Sigmoid colon (tissue), 7 donors: ENCODE results near the gene ZC2HC1B. TPM values are rescaled to one million over a fixed set of nuclear protein-coding genes. Genes with fewer than 3 reads are reported as not detected.

Source experiments
- DNase-seq: peaks from one replicate; pipeline ENCODE4 v3.0.0-alpha.2; 2019
- H3K27ac ChIP-seq, 4 donors: fragments of 200-600 bp; sonication (generic); one replicate each; pipeline ENCODE4 v1.5.1; 2016 to 2019; ENCODE audit warnings: mild to moderate bottlenecking in 1 of 4
- H3K27me3 ChIP-seq, 3 donors: fragments of 200-600 bp; sonication (generic); one replicate each; pipeline ENCODE4 v1.5.1; 2019; ENCODE audit warnings: mild to moderate bottlenecking in 1 of 3
- H3K36me3 ChIP-seq, 4 donors: fragments of 200-600 bp; sonication (generic); one replicate each; pipeline ENCODE4 v1.5.1; 2016 to 2019
- H3K4me1 ChIP-seq, 4 donors: fragments of 200-600 bp; sonication (generic); one replicate each; pipeline ENCODE4 v1.5.1; 2017 to 2019
- H3K4me3 ChIP-seq, 4 donors: fragments of 200-600 bp; sonication (generic); one replicate each; pipeline ENCODE4 v1.5.1; 2017 to 2019; ENCODE audit warnings: mild to moderate bottlenecking in 2 of 4, moderate library complexity in 1 of 4
- H3K9me3 ChIP-seq, 4 donors: fragments of 200-600 bp in 3 of 4; sonication (generic) in 3 of 4; one replicate each; pipeline versions ENCODE4 v1.5.1 to v1.6.1; 2013 to 2019
- EP300 ChIP-seq, 4 donors: sonication (generic); formaldehyde crosslinking; IDR thresholded peaks; one replicate each; pipeline ENCODE4 v1.6.1; 2017; ENCODE audit warnings: antibody characterized with exemption in 4 of 4
- POLR2A ChIP-seq, 2 donors: fragments of 450-650 bp; IDR thresholded peaks; one replicate each; pipeline ENCODE4 v1.6.1; 2016; ENCODE audit warnings: antibody characterized with exemption in 2 of 2, mild to moderate bottlenecking in 2 of 2, moderate library complexity in 2 of 2
- POLR2AphosphoS5 ChIP-seq, 4 donors: sonication (generic); formaldehyde crosslinking; IDR thresholded peaks; one replicate each; pipeline ENCODE4 v1.6.1; 2017; ENCODE audit warnings: antibody characterized with exemption in 4 of 4
- WGBS, 2 donors: extraction: QIAGEN DNeasy Blood & Tissue Kit; methylation state at CpG; one replicate each; pipeline ENCODE4 v1.1.7; 2013; 5-methylcytosine and 5-hydroxymethylcytosine counted together
- intact Hi-C: fragments of 100-400 bp; cut with DNase I; formaldehyde crosslinking; loops from one replicate; pipeline ENCODE4 v1.15.1; 2023
- polyA plus RNA-seq, 3 donors: library from polyadenylated mRNA; stranded (reverse); fragments of 200-250 nt; gene quantifications; one replicate each; pipeline ENCODE4 v1.2.3, GENCODE V29; 2013
- total RNA-seq, 4 donors: library from RNA; depleted of rRNA; stranded (reverse); fragments of >200 nt; gene quantifications; one replicate each; pipeline ENCODE4 v1.1.0, GENCODE V29; 2016
- TF ChIP-seq, protein P1 (sequence below), 4 experiments: fragments of 450-650 bp in 3 of 4; fragments of 200-600 bp in 1 of 4; IDR thresholded peaks; one replicate each; pipeline ENCODE4 v1.5.1; 2016 to 2019; ENCODE audit warnings: antibody characterized with exemption in 4 of 4, mild to moderate bottlenecking in 3 of 4, moderate library complexity in 2 of 4
- donor health status: healthy with polysubstance abuse.
- donor health status: Bipolar disorder and iron deficiency.
- donor health status: healthy.

ZC2HC1B gene
- total and polyA plus RNA-seq, 7 donors: not detected

DNA sequence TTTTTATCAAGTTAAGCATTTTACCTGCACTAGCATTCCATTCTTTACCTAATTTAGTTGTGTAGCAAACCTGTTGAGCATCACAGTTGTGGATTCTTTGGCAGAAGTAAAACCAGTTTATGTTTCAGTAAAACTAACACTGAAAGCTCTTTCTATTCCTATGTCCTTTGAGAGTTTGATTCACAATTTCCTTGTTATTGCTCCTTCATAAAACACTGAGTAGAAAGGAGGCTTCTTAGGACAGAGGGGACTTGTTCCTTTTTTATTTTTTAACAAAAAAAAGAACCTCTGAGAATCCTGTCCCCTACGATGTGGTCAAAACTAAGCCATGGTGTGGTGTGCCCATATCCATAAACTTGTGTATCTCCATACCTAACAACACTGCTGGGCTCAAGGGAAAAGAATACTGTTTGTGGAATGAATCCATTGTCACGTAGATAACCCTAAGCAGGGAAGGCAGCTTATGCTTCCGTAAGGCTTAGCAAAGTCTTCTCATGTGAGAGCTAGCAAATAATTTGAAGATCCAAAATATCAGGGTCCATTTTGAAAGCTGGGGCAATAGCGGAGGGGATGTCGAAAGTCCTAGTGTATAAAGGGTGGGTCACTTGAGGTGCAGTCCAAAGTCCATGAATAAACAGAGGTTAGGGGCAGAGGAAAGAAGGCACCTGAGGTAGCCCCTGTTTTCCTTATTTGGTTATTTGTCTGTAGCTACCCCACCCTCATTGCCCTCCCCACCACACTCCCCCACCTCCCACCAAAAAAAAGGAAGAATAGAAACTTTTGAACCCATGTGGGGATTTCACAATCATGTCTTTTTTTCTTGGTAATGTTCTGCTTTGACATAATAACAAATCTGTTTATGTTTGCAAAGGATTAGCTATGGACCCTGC lies 72.7 kb downstream of the ZC2HC1B start:
- DNase-seq: no peak
- Histone ChIP-seq H3K9me3 (peaks cover 0 to 5% (median under 1%) of the 10 kb centered on the region in 4 donors), H3K36me3 (no peaks in the 10 kb centered on the region), H3K27me3 (no peaks in the 10 kb centered on the region), H3K27ac (no peak overlapping the region), H3K4me3 (no peak overlapping the region), H3K4me1 (no peaks in the 10 kb centered on the region)
- TF ChIP-seq POLR2AphosphoS5 (IDR thresholded peaks at IDR 0.05) (no peak), POLR2A (IDR thresholded peaks at IDR 0.05) (no peak), EP300 (IDR thresholded peaks at IDR 0.05) (no peak)
- TF ChIP-seq, protein P1, sequence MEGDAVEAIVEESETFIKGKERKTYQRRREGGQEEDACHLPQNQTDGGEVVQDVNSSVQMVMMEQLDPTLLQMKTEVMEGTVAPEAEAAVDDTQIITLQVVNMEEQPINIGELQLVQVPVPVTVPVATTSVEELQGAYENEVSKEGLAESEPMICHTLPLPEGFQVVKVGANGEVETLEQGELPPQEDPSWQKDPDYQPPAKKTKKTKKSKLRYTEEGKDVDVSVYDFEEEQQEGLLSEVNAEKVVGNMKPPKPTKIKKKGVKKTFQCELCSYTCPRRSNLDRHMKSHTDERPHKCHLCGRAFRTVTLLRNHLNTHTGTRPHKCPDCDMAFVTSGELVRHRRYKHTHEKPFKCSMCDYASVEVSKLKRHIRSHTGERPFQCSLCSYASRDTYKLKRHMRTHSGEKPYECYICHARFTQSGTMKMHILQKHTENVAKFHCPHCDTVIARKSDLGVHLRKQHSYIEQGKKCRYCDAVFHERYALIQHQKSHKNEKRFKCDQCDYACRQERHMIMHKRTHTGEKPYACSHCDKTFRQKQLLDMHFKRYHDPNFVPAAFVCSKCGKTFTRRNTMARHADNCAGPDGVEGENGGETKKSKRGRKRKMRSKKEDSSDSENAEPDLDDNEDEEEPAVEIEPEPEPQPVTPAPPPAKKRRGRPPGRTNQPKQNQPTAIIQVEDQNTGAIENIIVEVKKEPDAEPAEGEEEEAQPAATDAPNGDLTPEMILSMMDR (IDR thresholded peaks at IDR 0.05): no peak
- WGBS, 2 donors: 73 to 78% methylated on average over 5 of the region's 5 CpGs
- intact Hi-C loops: no loop called here

- Histone ChIP-seq H3K4me3 (no peak overlapping the region), H3K9me3 (peaks cover 0 to 5% (median 0%) of the 10 kb centered on the region in 4 donors), H3K4me1 (no peaks in the 10 kb centered on the region), H3K27ac (no peak overlapping the region), H3K36me3 (no peaks in the 10 kb centered on the region), H3K27me3 (no peaks in the 10 kb centered on the region)
- intact Hi-C loops: no loop called here
- DNase-seq: no peak
- WGBS, 2 donors: 88 to 90% methylated on average over 1 of the region's 1 CpG
- TF ChIP-seq POLR2A (IDR thresholded peaks at IDR 0.05) (no peak), EP300 (IDR thresholded peaks at IDR 0.05) (no peak), POLR2AphosphoS5 (IDR thresholded peaks at IDR 0.05) (no peak)
- TF ChIP-seq, protein P1 (IDR thresholded peaks at IDR 0.05): no peak
These were observed 73.3 kb downstream of the ZC2HC1B start for GRCh38 chr6:143937668-143937970.

DNA sequence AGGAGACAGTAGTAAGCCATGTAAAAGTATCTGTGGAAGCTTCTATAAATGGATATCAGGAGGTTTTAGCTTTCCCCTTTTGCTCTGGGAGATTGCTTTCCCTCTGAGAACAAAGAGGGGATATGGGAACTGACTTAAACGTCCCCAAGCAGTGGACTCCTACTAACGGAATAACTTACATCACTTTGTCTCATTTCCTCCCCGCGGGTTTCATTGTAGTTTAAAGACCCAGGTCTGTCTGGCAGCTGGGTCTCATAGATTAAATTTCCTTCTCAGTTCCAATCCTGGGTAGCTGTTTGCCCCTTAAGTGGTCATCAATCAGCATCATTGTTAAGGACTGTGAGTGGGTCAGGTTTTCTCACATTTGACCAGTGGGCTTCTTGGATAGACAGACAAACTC lies 75.1 kb downstream of the ZC2HC1B start:
- H3K9me3 ChIP-seq: peaks cover 0 to 5% (median 0%) of the 10 kb centered on the region in 4 donors
- H3K4me3 ChIP-seq: no peak overlapping the region
- intact Hi-C loops: no loop called here
- no peaks in the 10 kb centered on the region for H3K4me1 ChIP-seq
- no peaks in the 10 kb centered on the region for H3K27me3 ChIP-seq
- TF ChIP-seq POLR2A (IDR thresholded peaks at IDR 0.05): no peak
- TF ChIP-seq, protein P1 (IDR thresholded peaks at IDR 0.05): no peak
- DNase-seq: no peak
- WGBS, 2 donors: 46 to 50% methylated on average over 4 of the region's 4 CpGs
- no peak overlapping the region for H3K27ac ChIP-seq
- H3K36me3 ChIP-seq: no peaks in the 10 kb centered on the region

DNA sequence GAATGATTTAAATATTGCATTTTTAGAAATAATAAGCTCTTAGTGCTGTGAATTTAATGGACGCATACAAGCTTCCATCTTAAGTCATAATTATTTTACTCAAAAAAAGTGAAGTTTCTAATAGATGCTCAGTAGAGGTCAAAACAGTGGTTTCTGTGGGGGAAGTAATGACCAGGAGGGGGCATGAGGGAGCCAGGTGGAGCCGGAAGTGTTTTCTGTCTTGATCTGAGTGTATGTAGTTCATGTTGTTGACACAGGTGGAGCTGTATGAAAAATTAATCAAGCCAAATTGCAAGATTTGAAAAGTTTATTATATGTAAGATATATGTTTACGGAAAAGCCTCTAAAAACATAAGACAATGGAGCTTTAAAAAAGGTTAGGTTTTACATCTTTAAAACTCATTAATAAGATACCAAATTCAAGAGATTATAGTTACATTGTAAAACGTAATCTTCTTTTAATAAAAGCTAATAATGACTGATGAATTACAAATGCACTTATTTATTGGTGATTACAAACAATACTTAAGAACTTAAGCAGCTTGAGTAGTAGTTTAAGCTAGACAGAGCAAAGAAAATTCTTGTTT lies 75.8 kb downstream of the ZC2HC1B start:
- H3K27ac ChIP-seq: no peak overlapping the region
- H3K9me3 ChIP-seq: no peaks in the 10 kb centered on the region
- 22 to 38% methylated on average over 4 of the region's 4 CpGs for whole genome bisulfite sequencing, 2 donors
- H3K27me3 ChIP-seq: no peaks in the 10 kb centered on the region
- H3K4me1 ChIP-seq: no peaks in the 10 kb centered on the region
- DNase-seq: no peak
- no peaks in the 10 kb centered on the region for H3K36me3 ChIP-seq
- intact Hi-C loops: loop anchor here (5.0 kb wide), 1 partner anchor 72 kb away; no protein-coding TSS in a partner anchor
- no peak overlapping the region for H3K4me3 ChIP-seq
- no peak for TF ChIP-seq EP300 (IDR thresholded peaks at IDR 0.05)
- TF ChIP-seq, protein P1 (IDR thresholded peaks at IDR 0.05): peak in 2 of 4 experiments; percentile 42 to 43
